Spleen (tissue), 11 donors: ENCODE results near the gene NAA15. TPM values are rescaled to one million over a fixed set of nuclear protein-coding genes. Genes with fewer than 3 reads are reported as not detected.

ENCODE experiments used
- DNase-seq: peaks from one replicate; pipeline ENCODE4 v3.0.0-alpha.2; 2020
- H3K27ac ChIP-seq, 8 donors: fragments of 200-600 bp; sonication (generic) in 7 of 8; 1 replicate in 4 of 8; 2 replicates in 4 of 8; pipeline versions ENCODE4 v1.5.0 to v1.8.0; 2016 to 2021; ENCODE audit warnings: inconsistent platforms in 4 of 8, mild to moderate bottlenecking in 4 of 8, moderate library complexity in 1 of 8
- H3K27me3 ChIP-seq, 7 donors: fragments of 200-600 bp; sonication (generic) in 6 of 7; replicated peaks in 1 of 7; 1 replicate in 4 of 7; 2 replicates in 3 of 7; pipeline versions ENCODE4 v1.5.0 to v1.8.0; 2016 to 2021; ENCODE audit warnings: inconsistent platforms in 3 of 7, mild to moderate bottlenecking in 1 of 7
- H3K36me3 ChIP-seq, 6 donors: fragments of 200-600 bp; sonication (generic) in 5 of 6; 1 replicate in 4 of 6; 2 replicates in 2 of 6; pipeline versions ENCODE4 v1.5.0 to v1.8.0; 2016 to 2021; ENCODE audit warnings: inconsistent platforms in 2 of 6
- H3K4me1 ChIP-seq, 6 donors: fragments of 200-600 bp; sonication (generic) in 5 of 6; 1 replicate in 3 of 6; 2 replicates in 3 of 6; pipeline versions ENCODE4 v1.5.0 to v1.8.0; 2016 to 2021; ENCODE audit warnings: inconsistent platforms in 3 of 6
- H3K4me3 ChIP-seq, 8 donors: fragments of 200-600 bp; sonication (generic) in 7 of 8; 1 replicate in 4 of 8; 2 replicates in 4 of 8; pipeline versions ENCODE4 v1.5.0 to v1.8.0; 2016 to 2021; ENCODE audit warnings: inconsistent platforms in 4 of 8, mild to moderate bottlenecking in 4 of 8, moderate library complexity in 2 of 8
- H3K9me3 ChIP-seq, 8 donors: fragments of 200-600 bp; sonication (generic) in 7 of 8; 1 replicate in 4 of 8; 2 replicates in 4 of 8; pipeline versions ENCODE4 v1.5.0 to v1.8.0; 2016 to 2021; ENCODE audit warnings: inconsistent platforms in 4 of 8
- CTCF ChIP-seq, 11 experiments: fragments of 200-600 bp in 7 of 11; fragments of 450-650 bp in 4 of 11; sonication (generic) in 4 of 11; IDR thresholded peaks in 8 of 11; conservative IDR thresholded peaks in 3 of 11; 1 replicate in 7 of 11; 2 replicates in 4 of 11; pipeline versions ENCODE4 v1.4.0 to v1.8.0; 2016 to 2021; ENCODE audit warnings: antibody characterized with exemption in 11 of 11, inconsistent platforms in 4 of 11, mild to moderate bottlenecking in 1 of 11
- POLR2A ChIP-seq, 3 donors: fragments of 450-650 bp; IDR thresholded peaks; one replicate each; pipeline ENCODE4 v1.5.1; 2017; ENCODE audit warnings: antibody characterized with exemption in 3 of 3, mild to moderate bottlenecking in 1 of 3
- POLR2AphosphoS5 ChIP-seq, 3 donors: sonication (generic); formaldehyde crosslinking; IDR thresholded peaks; one replicate each; pipeline ENCODE4 v1.5.1; 2017; ENCODE audit warnings: antibody characterized with exemption in 3 of 3
- WGBS, 5 donors: extraction: QIAGEN DNeasy Blood & Tissue Kit in 3 of 5; methylation state at CpG; one replicate each; pipeline versions ENCODE4 v1.1.5 to v1.1.7; 2013 to 2018; 5-methylcytosine and 5-hydroxymethylcytosine counted together
- intact Hi-C: fragments of 100-400 bp; cut with DNase I; formaldehyde crosslinking; loops from one replicate; pipeline ENCODE4 v1.15.0; 2023; ENCODE audit warnings: low total_unique reads
- polyA plus RNA-seq, 3 donors: library from polyadenylated mRNA; stranded (reverse); fragments of 200-250 nt; gene quantifications; one replicate each; pipeline ENCODE4 v1.2.1, GENCODE V29; 2013
- total RNA-seq, 7 donors: library from RNA; depleted of rRNA in 3 of 7; stranded (reverse); fragments of >200 nt in 3 of 7; fragmentation: NEBNext Ultra II Directional in 4 of 7; extraction: Animal tissue kit (Norgen Biotek cat#: 25700) in 4 of 7; gene quantifications; one replicate each; pipeline versions ENCODE4 v1.1.0 to v1.2.1, GENCODE V29; 2016 to 2021
- donor health status: healthy with polysubstance abuse.
- donor health status: DM: no; HTN: no; CAD: no; lungs with moderate emphysema.
- donor health status: DM: no; HTN: no; CAD: no.
- donor health status: Bipolar disorder and iron deficiency.
- donor health status: healthy.
- donor health status: DM: no; HTN: no; CAD: no.
- donor health status: DM: yes; HTN: yes; CAD: no.

Gene NAA15
- total and polyA plus RNA-seq, 10 donors, result 5.4 to 66.7 (median 37.8) TPM

- intact Hi-C loops, result no loop called here
Observed at GRCh38 chr4:139450586-139450985, 149.3 kb downstream of the NAA15 start.

DNA sequence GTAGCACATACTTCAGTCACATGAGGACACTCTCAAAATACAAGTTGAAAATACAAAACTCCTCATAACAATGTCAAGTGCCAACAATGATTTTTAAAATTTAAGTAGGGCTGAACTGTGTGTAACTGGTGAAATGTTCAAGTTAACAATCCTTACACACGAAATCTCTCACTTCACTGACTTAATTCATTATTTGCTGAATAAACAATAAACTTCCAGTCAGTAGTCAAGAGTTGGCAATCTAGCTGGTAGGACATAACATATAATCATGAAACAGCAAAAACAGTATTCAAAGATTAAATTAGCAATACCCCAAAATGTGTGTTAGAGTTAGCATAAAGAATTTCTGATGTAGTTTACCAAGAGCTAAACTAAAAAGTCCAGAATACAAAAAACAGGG is 150.7 kb downstream of the NAA15 start:
- peak overlapping the region in 1 of 8 donors; percentile 86 for H3K4me3 ChIP-seq
- no peak for TF ChIP-seq POLR2AphosphoS5 (IDR thresholded peaks at IDR 0.05)
- no peak for TF ChIP-seq CTCF (IDR thresholded peaks at IDR 0.05 in 8 of 11, conservative IDR thresholded peaks at IDR 0.05 in 3 of 11)
- no peak for TF ChIP-seq POLR2A (IDR thresholded peaks at IDR 0.05)
- no peaks in the 10 kb centered on the region for H3K36me3 ChIP-seq
- no peaks in the 10 kb centered on the region for H3K9me3 ChIP-seq
- DNase-seq, result no peak
- H3K27ac ChIP-seq, result peak overlapping the region in 6 of 8 donors; percentile 96 to 99 (median 97)
- H3K27me3 ChIP-seq, result no peaks in the 10 kb centered on the region
- intact Hi-C loops, result no loop called here
- H3K4me1 ChIP-seq, result peaks cover 22 to 49% (median 40%) of the 10 kb centered on the region in 6 donors
- 83 to 97% (median 90%) methylated on average over 1 of the region's 1 CpG for WGBS, 5 donors

More at GRCh38 chr4:139450586-139450985, 149.3 kb downstream of the NAA15 start:
- Histone ChIP-seq H3K27me3 (no peaks in the 10 kb centered on the region), H3K4me1 (peaks cover 8 to 34% (median 26%) of the 10 kb centered on the region in 6 donors), H3K9me3 (no peaks in the 10 kb centered on the region), H3K36me3 (no peaks in the 10 kb centered on the region), H3K4me3 (no peak overlapping the region), H3K27ac (no peak overlapping the region)
- DNase-seq, result no peak
- 91 to 96% (median 94%) methylated on average over 2 of the region's 2 CpGs for WGBS, 5 donors
- no peak for TF ChIP-seq POLR2AphosphoS5 (IDR thresholded peaks at IDR 0.05)
- TF ChIP-seq CTCF (IDR thresholded peaks at IDR 0.05 in 8 of 11, conservative IDR thresholded peaks at IDR 0.05 in 3 of 11), result no peak
- TF ChIP-seq POLR2A (IDR thresholded peaks at IDR 0.05), result no peak

- 0 to 2% (median 1%) methylated on average over 6 to 15 of the region's 15 CpGs for WGBS, 5 donors
- Histone ChIP-seq H3K4me3 (peak overlapping the region; percentile 62 to 86 (median 82)), H3K27me3 (no peaks in the 10 kb centered on the region), H3K4me1 (peaks cover 23 to 59% (median 50%) of the 10 kb centered on the region in 6 donors), H3K27ac (peak overlapping the region; percentile 82 to 99 (median 97)), H3K9me3 (no peaks in the 10 kb centered on the region), H3K36me3 (no peaks in the 10 kb centered on the region)
- no peak for DNase-seq
- peak in 10 of 11 experiments; percentile 9 to 56 (median 44) for TF ChIP-seq CTCF (IDR thresholded peaks at IDR 0.05 in 8 of 11, conservative IDR thresholded peaks at IDR 0.05 in 3 of 11)
- TF ChIP-seq POLR2AphosphoS5 (IDR thresholded peaks at IDR 0.05), result no peak
- TF ChIP-seq POLR2A (IDR thresholded peaks at IDR 0.05), result no peak
- intact Hi-C loops, result no loop called here
Observed at GRCh38 chr4:139453041-139453370, 151.7 kb downstream of the NAA15 start.

- 0 to 1% (median 0%) methylated on average over 22 to 76 of the region's 76 CpGs for WGBS, 5 donors
Observed at GRCh38 chr4:139453371-139454110, 152.2 kb downstream of the NAA15 start.

More at GRCh38 chr4:139453371-139454110, 152.2 kb downstream of the NAA15 start:
- TF ChIP-seq POLR2AphosphoS5 (IDR thresholded peaks at IDR 0.05) (peak; percentile 95 to 96 (median 96)), CTCF (IDR thresholded peaks at IDR 0.05 in 8 of 11, conservative IDR thresholded peaks at IDR 0.05 in 3 of 11) (peak in 7 of 11 experiments; percentile 9 to 54 (median 22)), POLR2A (IDR thresholded peaks at IDR 0.05) (peak; percentile 55 to 80 (median 76))
- peaks cover 23 to 64% (median 54%) of the 10 kb centered on the region in 6 donors for H3K4me1 ChIP-seq
- no peaks in the 10 kb centered on the region for H3K27me3 ChIP-seq
- peak overlapping the region; percentile 62 to 86 (median 82) for H3K4me3 ChIP-seq
- DNase-seq, result peak; percentile 100
- peak overlapping the region; percentile 82 to 99 (median 97) for H3K27ac ChIP-seq
- intact Hi-C loops, result no loop called here
- H3K36me3 ChIP-seq, result no peaks in the 10 kb centered on the region
- H3K9me3 ChIP-seq, result no peaks in the 10 kb centered on the region
